ENCODE measurements around the gene DSC1. TPM values are rescaled to one million over a fixed set of nuclear protein-coding genes. Genes with fewer than 3 reads are reported as not detected.

The DSC1 gene
- total RNA-seq, 3 donors from 2014 or later = 0.07 TPM; not detected in 2

DNA sequence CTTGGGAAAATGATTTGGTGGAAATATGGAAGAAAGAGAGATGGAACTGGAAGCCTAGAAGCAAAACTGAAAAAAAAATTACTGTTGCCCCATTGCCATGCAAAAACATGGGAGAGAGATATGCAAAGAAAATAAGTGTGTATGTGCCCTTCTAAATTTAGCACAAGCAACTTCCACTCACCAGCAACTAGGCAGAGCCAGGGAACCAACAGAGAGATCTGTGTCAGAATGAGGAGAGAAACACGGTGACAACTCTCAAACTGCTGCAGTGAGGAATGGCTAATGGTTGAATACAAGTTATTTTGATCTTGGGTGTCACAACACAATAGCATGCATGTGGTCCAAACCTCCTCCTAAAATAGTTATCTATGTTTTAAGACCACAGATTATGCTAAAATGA, 71.3 kb downstream of the DSC1 start:
- ATAC-seq (no peak), DNase-seq (no peak)
- TF ChIP-seq CTCF (IDR thresholded peaks at IDR 0.05) = no peak
- Histone ChIP-seq H3K4me3 (no peak overlapping the region), H3K4me1 (ENCODE audit: low read depth) (no peaks in the 10 kb centered on the region), H3K9me3 (no peaks in the 10 kb centered on the region), H3K36me3 (ENCODE audit: low read depth) (no peaks in the 10 kb centered on the region)
- intact Hi-C loops (cut with DNase I, micrococcal nuclease) = no loop called here

- intact Hi-C loops (cut with DNase I, micrococcal nuclease) = no loop called here
- ATAC-seq = no peak
- H3K36me3 ChIP-seq (ENCODE audit: low read depth) = no peaks in the 10 kb centered on the region
These were observed 74.1 kb downstream of the DSC1 start for GRCh38 chr18:31088532-31088931.

DNA sequence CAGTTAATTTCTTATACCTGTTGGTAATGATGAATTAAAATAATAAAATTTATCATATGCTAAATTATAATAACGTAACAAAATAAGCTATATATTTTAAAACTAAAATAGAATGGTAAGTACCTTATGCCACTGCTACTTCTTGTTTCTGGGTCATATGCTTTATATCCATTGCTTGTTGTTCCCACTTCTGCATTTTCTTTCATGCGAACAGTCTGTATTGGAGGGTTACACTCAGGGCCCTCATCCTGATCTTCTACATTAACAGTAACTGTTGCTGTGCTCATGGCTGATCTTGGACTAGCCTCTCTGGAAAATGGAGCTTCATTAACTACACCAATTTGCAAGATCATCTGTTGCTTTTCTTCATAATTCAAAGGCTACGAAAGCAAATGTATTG, 82.7 kb downstream of the DSC1 start:
- Histone ChIP-seq H3K4me3 (no peak overlapping the region), H3K36me3 (ENCODE audit: low read depth) (peaks cover 3% of the 10 kb centered on the region), H3K4me1 (ENCODE audit: low read depth) (no peaks in the 10 kb centered on the region), H3K9me3 (no peaks in the 10 kb centered on the region)
- TF ChIP-seq CTCF (IDR thresholded peaks at IDR 0.05) = no peak
- DNase-seq = no peak
- ATAC-seq = no peak
- intact Hi-C loops (cut with DNase I, micrococcal nuclease) = no loop called here

More at GRCh38 chr18:31088532-31088931, 74.1 kb downstream of the DSC1 start:
- no peak for TF ChIP-seq CTCF (IDR thresholded peaks at IDR 0.05)
- H3K4me1 ChIP-seq (ENCODE audit: low read depth) = no peaks in the 10 kb centered on the region
- DNase-seq = no peak
- H3K4me3 ChIP-seq = no peak overlapping the region
- H3K9me3 ChIP-seq = no peaks in the 10 kb centered on the region

Other genes with a start within 250 kb of the DSC1 start
- gene DSC3, start 120.1 kb downstream of the DSC1 start, total RNA-seq = under 1 TPM in 2 of 3 donors, not detected in 1; 0.19 to 0.61 TPM
- 100 to 1,000 TPM in 2 of 3 donors, 10 to 100 TPM in 1; 78.3 to 222 (median 141) TPM for gene DSC2, start 60.4 kb downstream of the DSC1 start, total RNA-seq
- not detected for gene DSG1, start 155.3 kb upstream of the DSC1 start, total RNA-seq
- gene DSG4, start 213.9 kb upstream of the DSC1 start, total RNA-seq = under 1 TPM in 2 of 3 donors, not detected in 1; 0.24 to 0.26 TPM